NCI-H748 (cell line): ENCODE measurements around the gene RASEF.
"Not testable (repeated sequence)": the region's sequence is repeated elsewhere in the genome, so short reads cannot be mapped to it uniquely, and the experiment has no call there.

Experiments
- DNase-seq: peaks from one replicate; lab custom pipeline; 2025; ENCODE audit not compliant: unreplicated experiment; lab: John Stamatoyannopoulos, UW

Gene RASEF

DNA sequence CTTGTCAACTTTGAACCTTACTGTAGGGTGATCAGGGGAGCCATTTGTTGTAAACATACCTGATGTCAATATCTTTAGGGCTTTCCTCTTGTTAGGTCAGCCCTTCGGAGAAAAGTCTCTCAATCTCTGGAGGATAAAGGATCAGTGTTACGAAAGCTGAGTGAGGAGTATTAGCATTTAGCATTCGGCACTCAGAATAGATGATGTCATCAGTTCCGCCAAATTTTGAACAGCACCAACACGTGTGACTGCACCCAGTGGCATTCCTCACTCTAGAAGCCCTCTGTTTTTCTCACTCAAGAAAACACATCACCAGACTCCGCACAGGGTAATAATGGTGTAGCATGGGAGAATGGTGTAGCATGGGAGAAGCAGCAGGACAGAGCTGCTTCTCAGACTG, 87.8 kb downstream of the RASEF start:
- no peak for DNase-seq

DNA sequence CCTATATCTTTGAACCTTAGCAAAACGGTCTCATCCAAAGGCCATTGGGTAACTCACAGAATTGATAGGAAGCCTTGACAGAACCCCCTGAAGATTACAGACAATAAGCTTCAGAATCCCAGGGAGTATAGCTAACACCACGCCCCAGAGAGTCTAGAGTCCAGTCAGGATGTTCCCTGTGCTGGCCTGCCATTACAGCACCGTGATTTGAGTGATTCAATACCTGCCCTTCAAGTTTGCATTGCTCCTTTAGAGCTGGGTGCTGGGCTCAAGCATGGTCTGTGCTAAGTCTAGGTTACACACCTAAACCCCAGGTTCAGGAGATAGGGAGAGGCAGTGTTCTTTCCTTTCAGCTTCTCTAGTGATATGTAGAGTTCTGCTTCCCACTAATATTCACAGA, 90.5 kb downstream of the RASEF start:
- no peak for DNase-seq

GRCh38 chr9:82970359-82970758, 92.6 kb downstream of the RASEF start:
- no peak for DNase-seq

- DNase-seq = no peak
These were observed 93.7 kb downstream of the RASEF start for GRCh38 chr9:82969291-82969690.

DNA sequence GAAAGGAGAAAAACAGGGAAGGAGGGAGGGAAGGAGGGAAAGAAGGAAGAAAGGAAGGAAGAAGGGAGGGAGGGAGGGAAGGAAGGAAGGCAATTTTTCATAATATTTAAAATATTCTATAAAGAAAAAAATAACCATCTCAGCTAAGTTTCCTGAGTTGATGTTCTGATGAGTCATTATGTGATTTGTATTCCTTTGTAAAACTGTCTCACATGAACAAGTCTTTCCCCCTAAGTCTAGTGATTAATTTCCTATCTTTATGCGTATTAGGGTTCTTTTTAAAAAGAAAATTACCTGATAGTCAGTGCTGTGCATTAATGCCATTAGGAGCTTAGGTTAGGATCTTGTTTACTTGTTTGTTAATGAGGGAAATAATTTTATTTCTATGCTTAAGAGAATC, 94.1 kb downstream of the RASEF start:
- DNase-seq = no peak

GRCh38 chr9:82968388-82968787, 94.6 kb downstream of the RASEF start:
- DNase-seq = no peak

DNA sequence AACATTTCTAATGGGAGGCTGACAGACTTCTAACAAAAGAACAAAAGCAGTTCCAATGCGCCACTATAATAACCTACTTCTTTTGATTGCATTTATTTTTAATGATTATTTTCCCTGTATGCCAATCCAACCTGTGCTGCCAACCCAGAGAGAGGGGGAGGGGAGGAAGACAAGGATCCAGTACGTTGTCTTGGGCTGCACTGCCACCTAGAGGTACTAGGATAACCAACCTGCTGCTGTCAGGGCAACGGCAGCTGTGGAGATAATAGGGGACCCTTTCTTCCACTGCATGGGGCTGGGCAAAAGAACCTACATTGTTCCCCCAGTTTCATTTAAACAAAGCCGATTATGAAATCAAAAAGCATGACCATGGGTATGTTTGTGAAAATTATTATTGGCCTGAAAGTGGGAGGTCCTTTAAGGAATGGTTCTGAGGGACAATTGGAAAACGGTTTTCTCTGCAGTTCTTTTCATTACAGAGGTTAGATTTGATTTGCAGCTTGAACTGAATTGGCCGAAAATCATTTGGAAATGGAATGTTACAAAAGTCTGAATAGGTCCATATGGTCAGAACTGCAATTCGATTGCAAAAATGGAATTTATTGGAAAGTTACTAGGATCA, 101.3 kb downstream of the RASEF start:
- DNase-seq = peak; percentile 89

DNA sequence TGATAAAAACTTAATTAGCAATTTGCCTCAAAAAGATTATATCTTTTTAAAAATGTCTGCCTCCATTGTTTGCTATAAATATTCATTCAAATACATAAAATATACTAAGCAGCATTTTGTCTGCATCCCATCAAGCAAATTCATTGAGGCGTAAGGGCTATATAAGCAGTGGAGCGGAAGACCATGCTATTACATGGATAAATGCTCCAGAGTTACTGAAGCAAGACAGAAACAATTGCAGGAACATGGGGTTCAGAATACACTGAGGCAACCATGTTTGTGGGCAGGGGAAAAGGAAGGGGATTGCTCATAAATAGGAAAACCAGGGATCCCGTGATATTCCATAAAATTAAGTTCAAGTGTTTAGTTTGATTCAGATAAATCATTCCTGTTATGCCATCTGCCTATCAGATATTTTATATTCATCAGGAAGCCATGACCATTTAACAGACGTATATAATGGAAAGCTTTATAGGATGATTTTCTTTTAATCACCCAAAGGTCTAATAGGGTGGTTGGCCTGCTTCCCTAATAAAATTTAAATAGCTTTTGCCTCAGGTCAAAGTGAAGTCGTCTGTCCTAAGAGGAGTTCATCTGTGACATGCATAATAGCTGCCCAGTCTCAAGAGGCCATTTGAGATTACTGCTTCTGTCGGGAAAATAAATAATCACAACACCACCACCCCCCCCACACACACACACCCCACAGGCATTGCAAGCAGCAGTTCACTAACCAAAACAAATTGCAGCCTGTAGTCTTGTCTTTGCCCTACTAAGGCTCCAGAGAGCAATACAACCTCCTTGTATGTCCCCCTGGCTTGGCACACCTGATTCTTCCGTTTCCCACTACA, 105.2 kb downstream of the RASEF start:
- peak; percentile 58 for DNase-seq

- no peak for DNase-seq
These were observed 113.7 kb downstream of the RASEF start for GRCh38 chr9:82949203-82949602.

DNA sequence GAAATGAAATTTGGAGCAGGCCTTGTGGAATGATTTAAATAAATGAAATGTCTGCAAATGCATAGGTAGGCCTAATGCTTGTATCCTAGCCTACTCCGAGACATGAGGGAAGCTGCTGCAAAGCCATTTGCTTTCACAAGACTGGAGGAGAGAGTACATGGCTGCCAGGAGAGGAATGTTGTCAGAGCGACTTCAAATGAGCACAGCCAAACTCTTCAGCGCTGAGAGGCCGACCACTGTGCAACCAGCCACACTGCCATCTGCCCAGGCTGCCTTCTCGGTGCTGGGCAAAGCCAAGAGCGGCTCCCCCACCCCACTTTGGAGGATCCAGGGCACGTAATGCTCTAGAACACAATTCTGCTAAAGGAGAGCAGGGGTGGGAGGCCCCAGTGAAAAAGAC, 122.6 kb downstream of the RASEF start:
- DNase-seq = no peak

DNA sequence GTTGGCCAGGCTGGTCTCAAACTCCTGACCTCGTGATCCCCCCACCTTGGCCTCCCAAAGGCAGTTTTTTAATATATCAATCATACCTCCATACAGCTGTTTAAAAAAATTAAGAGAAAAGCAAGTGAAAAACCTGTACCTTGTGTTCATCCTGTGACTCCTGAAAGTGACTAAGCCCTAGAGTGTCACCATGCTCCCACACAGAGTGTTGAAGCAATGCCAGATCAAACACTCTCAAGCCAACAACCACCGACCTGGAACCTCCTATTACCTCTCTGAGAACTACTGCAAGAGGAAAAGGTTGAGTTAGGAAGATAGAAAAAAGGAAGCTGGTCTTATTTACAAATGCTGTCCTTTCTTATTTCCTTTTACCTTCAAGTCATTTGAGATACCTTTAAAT, 123.5 kb downstream of the RASEF start:
- no peak for DNase-seq

DNA sequence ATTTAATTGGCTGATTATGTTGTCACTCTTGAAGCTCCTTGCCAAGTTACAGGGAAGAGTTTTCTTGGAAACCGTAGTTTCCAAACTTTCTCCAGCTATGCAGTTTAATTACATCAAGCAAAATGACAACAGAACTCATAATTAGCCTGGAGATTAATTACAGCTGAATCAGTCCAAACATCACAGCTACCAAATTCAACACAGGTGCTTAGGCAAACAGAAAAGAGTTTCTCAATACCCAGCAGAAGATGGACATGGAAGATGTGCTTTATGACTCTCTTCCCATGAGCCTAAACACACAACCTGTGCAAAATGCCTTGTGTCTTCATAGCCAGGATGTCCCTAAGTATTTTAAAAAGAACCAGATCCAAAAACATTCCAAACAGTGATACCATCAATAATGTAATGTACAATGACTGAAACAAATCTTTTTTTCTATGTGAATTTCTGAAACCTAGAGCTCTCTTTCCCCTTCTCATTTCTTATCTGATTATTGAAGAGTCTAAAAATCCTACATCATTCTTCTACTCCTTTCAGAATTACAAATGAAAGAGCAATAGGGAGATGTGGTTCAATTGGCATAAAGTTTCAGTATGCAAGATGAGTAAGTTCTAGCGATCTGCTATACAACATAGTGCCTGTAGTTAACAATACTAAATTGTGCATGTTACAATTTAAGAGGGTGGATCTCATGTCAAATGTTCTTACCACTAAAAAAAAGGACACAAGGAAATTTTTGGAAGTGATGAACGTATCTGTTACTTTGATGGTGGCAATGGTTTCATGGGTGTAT, 124.3 kb downstream of the RASEF start:
- DNase-seq = no peak

- DNase-seq = not testable (repeated sequence)
These were observed 126.4 kb downstream of the RASEF start for GRCh38 chr9:82936561-82936960.

- peak; percentile 35 for DNase-seq
These were observed 128.0 kb downstream of the RASEF start for GRCh38 chr9:82934949-82935348.

GRCh38 chr9:82934025-82934424, 128.9 kb downstream of the RASEF start:
- not testable (repeated sequence) for DNase-seq

DNA sequence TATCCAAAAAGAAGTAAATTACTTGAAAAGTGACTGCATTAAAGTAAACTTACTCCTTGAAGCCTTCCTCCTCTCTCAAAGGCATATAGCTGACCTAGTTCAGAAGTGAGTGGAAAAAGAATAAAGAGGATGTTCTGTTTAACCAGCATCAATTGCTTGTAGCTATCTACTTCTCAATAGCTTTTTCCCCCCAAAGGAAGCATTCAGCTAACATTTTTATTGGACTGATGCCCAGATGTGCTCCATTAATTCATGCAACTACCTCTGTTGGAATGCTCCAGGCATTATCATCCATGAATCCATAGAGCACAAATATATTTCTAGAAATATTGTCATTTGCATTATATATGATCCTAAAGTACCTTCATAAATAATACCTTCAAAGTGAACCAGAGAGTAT, 132.8 kb downstream of the RASEF start:
- DNase-seq = peak; percentile 48
